HG02884 (cell line): ENCODE data around the gene ALOX15B.

ENCODE experiments used
- ATAC-seq: cut with Tn5 transposase; IDR thresholded peaks from one replicate; pipeline ENCODE4 v1.9.1; 2021; ENCODE audit warnings: mild to moderate bottlenecking, moderate library complexity; ENCODE audit not compliant: unreplicated experiment

Gene ALOX15B

DNA sequence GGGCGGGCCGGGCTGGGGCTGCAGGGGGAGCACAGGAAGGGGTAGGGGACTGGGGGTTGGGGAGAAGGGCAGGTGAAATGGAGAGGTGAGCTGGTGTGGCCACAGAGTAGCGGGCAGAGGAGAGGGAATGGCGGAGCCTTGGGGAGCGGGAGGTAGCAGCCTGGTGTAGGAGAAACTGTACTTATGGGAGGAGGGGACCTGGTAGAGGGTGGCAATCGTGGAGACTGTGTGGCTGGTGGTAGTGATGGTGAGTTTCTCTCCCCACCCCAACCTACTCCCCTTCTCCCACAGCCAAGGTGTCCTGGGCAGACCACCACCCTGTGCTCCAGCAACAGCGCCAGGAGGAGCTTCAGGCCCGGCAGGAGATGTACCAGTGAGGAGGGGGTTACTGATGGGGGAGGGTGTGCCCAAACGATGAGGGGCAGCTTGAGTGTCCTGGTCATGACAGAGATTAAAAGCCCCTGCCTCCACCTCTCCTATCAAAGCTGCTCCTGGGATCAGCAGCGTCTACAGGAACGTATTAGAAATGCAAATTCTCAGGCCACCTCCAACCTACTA lies 831 bp downstream of the ALOX15B start:
- no peak for ATAC-seq

DNA sequence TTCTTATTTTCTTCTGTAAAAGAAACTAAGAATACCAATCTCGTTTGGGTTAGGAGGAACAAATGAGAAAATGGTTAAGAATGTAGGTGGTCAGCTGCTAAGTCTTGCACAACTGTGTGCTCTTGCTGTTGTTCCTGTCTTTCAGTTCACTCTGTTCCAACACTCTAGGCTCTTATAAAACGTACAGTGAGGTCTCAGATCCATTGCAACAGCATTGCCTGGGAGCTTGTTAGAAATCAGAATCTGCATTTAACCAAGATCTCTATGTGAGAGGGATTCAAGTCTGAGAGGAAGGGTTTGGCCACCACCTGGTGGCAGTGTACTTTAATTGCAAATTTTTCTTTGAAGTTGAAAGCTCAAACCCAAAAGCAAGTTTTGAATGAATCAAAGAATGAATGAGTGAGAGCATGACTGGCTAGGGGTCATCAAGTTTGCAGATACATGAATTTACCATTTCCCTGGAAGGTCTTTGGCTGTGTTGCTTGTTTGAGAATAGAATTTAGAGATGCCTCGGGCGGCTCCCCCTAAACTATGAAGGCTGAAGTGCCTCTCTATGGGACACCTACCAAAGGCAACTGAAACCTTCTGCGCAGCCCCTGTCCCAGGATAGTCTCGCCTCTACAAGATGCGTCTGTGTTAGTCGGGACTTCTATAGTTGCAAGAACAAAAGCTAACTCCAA lies 2.5 kb downstream of the ALOX15B start:
- no peak for ATAC-seq

DNA sequence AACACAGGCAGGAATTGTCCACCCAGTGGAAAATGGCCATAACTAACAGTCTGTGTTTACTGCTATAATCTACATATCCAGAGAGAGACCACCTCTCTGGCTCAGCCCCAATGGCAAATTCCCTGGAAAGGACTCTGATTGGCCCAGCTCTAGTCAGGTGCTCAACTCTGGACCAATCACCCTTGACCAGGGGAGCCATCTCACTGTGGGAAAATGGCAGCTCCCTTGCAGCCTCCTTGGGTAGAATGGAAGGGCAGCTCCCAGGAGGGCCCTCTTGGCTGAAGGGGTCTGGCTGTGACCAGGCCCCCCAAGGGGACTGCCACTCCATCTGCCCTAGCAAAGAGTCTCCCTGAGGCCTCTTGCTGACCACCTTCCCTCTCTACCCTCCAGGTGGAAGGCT lies 3.1 kb downstream of the ALOX15B start:
- ATAC-seq, result no peak

DNA sequence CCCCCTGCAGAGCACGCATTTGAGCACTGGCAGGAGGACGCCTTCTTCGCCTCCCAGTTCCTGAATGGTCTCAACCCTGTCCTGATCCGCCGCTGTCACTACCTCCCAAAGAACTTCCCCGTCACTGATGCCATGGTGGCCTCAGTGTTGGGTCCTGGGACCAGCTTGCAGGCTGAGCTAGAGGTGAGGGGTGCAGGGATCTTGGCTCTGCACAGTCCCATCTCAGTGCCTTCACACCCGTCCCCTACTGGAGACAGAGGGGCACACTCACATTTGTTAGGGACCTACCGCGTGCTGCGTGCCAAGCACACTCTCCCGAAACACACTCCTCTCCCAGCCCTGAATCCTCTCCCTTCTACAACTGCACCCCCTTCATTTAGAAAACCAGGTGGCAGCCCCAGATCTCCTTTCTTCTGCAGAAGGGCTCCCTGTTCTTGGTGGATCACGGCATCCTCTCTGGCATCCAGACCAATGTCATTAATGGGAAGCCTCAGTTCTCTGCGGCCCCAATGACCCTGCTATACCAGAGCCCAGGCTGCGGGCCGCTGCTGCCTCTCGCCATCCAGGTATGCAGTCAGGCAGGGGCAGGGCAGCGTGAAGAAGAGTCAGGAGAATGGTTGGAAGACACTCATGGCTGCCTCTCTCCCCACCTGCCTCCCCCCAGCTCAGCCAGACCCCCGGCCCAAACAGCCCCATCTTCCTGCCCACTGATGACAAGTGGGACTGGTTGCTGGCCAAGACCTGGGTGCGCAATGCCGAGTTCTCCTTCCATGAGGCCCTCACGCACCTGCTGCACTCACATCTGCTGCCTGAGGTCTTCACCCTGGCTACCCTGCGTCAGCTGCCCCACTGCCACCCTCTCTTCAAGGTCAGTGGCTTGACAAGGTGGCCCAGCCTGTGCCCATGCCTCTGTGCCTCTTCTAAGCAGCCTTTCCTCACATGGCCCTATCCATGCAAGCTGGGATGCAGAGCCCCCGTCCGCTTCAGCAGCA lies 6.3 kb downstream of the ALOX15B start:
- ATAC-seq, result no peak

DNA sequence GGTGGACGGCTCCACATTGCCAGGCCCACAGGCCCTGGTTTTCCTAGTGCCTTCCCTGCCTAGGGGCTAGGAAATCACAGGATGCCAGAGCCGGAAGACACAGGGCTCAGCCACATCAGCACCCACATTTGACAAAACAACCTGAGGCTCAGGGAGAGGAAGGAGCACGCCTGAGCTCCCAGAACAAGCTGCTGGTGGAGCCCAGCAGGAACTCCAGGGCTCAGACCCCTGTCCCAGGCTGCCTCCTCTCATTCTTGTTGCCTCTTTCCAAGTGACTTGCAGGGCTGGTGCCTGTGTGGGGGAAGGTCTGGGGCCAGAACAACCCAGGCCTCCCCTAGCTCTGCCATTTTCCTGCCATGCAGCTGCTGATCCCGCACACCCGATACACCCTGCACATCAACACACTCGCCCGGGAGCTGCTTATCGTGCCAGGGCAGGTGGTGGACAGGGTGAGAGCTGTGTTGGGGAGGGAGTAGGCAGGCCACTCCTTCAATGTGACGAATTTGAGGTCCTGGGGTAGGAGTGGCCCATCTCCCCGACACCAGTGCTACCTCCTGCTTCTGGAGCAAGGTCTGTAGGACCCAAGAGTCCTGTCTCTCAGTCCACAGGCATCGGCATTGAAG lies 7.6 kb downstream of the ALOX15B start:
- no peak for ATAC-seq

DNA sequence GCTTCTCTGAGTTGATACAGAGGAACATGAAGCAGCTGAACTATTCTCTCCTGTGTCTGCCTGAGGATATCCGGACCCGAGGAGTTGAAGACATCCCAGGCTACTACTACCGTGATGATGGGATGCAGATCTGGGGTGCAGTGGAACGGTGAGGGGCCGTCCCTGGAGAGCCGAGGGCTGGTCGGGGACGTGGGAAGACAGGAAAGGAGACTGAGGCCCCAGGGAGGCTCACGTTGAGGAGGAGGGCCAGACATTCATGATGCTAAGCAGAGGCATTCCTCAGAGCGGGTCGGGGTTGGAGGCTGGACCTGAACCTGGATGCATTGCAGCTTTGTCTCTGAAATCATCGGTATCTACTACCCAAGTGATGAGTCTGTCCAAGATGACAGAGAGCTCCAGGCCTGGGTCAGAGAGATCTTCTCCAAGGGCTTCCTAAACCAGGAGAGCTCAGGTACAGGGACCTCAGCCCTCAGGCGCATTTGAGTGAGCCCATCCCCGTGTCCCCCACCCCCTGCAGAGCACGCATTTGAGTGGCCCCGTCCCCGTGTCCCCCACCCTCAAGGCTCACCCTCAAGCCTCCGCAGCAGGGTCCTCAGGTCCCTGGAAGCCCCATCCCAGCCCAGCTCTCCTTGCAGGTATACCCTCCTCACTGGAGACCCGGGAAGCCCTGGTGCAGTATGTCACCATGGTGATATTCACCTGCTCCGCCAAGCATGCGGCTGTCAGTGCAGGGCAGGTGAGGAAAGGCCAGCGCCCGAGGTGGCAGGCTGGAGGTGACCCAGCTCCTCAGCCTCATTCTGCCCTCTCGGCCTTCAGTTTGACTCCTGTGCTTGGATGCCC lies 8.3 kb downstream of the ALOX15B start:
- ATAC-seq, result no peak

DNA sequence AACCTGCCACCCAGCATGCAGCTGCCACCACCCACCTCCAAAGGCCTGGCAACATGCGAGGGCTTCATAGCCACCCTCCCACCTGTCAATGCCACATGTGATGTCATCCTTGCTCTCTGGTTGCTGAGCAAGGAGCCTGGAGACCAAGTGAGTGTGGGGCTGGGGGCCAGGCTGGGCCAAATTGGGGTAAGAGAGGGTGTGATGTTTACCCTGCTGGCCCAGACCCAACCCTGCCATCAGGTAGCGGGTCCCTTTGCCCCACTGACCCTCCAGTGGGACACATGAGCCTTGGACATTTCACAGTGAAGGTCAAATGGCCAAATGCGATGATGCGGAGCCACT lies 8.9 kb downstream of the ALOX15B start:
- ATAC-seq, result no peak

DNA sequence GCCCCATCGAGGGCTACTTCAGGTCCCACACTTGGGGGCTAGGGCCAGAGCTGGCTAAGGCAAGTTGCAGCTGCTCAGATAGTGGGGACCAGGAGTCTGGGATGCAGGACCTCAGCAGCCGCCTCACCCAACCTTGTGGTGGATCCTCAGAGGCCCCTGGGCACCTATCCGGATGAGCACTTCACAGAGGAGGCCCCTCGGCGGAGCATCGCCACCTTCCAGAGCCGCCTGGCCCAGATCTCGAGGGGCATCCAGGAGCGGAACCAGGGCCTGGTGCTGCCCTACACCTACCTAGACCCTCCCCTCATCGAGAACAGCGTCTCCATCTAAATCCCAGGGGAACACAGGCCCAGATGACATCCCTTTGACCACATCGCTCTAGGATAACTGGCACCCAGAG lies 9.4 kb downstream of the ALOX15B start:
- ATAC-seq, result no peak

DNA sequence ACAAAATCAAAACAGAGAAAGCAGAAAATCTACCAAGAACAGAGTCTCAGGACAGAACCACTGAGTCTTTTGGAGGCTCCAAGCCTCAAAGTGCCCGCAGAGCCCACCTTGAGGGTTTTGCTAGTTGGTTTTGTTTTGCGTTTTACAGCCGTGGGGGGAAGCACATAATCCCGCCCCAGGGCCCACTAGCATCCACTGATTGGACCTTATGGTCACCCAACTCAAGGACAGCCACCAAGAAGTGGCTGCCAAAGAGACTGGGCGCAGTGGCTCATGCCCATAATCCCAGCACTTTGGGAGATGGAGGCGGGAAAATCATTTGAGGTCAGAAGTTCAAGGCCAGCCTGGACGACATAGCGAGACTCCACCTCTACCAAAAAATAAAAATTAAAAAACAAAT lies 9.9 kb downstream of the ALOX15B start:
- no peak for ATAC-seq

DNA sequence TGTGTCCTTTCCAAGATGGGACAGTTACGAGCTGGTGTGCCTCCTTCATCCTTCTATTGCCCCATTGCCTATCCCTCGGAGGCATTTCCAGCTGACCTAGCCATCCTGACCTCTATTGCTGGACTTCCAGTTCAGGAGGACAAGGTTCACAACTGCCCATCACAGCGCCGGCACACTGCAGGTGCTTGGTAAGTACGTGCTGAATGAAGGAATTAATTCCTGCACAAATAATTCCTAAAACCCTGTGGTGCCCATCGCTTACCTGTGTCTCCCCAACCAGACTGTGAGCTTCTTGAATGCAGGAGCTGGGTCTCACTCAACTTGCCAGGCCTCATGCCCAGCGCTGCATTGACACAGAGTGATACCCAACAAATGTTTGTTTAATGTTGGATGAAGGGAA lies 13.0 kb downstream of the ALOX15B start:
- no peak for ATAC-seq

DNA sequence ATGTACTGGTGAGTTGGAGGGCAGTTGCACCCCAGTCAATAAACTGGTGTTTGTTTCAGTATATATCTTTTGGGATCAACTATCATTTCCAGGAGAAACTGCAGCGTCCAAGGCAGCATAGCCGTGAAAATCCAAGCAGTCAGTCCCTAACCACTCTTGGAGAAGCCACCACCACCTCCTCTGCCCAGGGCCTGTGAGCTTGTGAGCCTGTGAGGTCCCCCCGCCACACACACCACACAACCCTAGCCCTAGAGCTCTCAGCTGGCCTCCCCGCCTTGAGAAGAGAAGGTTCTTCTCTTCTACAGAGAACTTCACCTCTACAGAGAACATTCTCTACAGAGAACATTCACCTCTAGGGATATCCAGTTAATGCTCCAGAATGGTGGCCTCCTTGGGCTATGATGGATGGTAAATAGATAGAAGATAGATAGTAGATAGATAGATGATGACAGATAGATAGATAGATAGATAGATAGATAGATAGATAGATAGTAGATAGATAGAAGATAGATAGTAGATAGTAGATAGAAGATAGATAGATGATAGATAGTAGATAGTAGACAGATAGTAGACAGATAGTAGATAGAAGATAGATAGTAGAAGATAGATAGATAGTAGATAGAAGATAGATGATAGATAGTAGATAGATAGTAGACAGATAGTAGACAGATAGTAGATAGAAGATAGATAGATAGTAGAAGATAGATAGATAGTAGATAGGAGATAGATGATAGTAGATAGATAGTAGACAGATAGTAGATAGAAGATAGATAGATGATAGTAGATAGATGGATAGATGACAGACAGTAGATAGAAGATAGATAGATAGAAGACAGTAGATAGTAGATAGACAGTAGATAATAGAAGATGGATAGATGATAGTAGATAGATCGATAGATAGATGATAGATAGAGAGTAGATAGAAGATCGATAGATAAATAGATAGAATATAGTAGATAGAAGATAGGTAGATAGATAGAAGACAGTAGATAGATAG lies 13.7 kb downstream of the ALOX15B start:
- ATAC-seq, result no peak

DNA sequence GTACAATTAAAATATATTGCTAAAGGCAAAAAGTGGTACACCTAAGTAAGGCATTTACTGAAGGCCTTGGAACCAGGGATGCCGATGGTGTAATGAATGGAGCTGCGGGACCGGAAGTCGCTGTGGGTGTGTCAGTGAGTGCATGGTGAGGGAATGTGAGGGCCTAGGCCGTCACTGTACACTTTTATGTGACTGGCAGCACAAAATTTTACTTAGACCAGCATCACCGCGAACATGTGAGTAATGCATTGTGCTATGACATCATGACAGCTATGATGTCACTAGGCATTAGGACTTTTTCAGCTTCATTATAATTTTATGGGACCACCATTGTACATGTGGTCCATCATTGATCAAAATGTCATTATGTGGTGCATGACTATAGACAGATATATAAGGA lies 14.7 kb downstream of the ALOX15B start:
- ATAC-seq, result no peak

DNA sequence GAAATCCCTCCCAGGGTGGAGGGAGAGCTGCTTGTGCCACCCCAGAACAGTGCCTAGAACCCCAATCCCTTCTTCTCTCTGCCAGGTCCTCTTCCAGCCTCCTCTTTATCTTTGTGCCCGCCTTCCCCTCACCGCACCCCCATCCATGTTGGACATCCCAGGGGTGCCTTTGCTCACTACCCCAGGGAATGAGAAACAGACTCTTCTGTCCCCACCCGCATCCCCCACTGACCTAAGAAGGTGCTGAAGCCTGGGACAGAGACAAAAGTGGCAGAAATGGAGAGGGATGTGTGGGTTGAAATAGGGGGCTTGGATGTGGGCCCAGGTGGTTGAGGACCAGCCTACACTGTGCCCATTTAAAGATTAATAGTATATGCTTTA lies 17.0 kb downstream of the ALOX15B start:
- no peak for ATAC-seq

DNA sequence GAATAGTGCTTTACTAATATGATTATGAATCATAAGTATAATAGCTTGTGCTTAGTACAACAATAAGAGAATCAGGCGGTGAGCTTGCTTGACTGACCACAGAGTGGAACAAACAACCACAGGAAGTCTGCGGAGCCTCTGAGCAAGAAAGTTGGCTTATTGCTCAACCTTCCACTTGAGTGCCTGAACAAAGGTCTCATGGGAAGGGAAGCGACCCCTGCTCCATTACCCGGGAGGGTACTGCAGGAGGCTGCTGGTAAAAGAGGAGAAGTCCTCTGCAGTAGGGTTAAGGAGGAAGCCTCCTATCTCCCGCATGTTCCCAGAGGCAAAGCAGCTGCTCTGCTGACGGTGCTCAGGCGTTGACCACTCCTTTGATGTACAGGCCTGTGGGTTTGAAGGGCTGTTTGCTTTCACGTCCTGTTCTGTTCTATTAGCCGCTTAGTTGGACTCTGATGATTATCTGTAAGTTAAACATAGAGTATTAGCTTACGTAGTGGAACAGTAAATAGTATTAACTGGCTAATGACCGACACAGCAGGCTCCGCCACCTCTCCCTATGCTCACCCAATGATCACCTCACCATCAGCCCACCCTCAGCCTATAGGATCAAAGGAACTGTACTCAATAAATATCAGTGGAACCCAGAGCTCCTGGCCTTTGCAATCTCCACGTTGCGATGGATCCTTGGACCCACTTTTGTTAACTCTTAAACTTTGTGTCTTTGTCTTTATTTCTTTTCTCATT lies 17.5 kb downstream of the ALOX15B start:
- ATAC-seq, result no peak

DNA sequence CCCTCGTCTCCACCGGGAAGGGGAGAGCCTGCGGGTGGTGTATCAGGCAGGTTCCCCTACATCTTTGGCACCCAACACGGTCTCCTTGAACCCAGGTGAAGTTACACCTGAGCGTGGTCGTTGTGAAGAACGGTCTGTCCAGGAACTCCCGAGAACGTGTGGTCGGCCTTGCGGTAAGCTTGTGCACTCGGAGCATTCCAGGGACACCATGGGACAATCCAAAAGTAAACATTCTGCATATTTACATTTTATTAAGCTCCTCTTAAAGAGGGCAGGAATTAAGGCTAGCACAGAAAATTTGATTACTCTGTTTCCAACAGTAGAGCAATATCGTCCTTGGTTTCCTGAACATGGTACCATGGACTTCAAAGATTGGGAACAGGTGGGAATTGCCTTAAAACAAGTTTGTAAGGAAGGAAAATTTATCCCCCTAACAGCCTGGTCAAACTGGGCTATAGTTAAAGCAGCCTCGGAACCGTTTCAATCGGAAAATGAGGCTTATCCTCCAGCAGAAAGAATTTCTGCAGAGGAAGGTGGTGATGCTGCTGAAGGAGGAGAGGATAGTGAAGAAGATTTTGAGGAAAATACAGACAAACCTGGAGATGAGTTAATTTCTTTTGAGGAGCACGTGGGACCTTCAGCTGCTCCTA lies 18.2 kb downstream of the ALOX15B start:
- no peak for ATAC-seq

DNA sequence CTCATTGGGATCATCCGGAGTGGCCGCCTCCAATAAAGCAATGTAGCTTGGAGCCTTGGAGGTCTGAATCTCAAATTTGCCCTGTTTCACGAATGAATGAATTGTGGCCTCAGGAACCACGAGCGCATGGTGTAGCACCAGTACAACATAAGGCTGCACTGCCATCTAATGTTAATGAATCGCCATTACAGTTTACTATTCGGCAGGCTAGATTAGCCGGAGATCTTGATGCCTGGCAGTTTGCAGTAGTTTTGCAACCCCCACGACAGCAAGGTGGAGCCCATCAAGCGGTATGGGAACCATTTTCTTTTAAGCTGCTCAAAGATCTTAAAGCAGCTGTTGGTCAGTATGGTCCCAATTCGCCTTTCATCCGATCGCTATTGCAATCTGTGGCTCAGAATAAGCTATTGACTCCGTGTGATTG lies 18.8 kb downstream of the ALOX15B start:
- ATAC-seq, result no peak

DNA sequence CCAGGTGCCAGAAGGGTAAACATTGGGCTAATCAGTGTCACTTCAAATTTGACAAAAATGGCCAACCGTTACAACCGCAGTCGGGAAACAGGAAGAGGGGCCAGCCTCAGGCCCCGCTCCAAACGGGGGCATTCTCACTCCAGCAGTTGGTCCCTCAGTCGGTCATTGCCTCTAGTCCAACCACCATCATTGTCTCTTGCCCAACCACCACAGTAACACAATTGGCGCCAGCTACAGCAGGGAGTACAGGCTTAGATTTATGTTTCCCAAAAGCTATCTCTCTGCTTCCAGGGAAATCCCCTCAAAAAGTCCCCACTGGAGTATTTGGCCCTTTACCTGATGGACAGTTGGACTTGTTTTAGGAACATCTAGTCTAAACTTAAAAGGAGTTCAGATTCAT lies 20.3 kb downstream of the ALOX15B start:
- ATAC-seq, result no peak

DNA sequence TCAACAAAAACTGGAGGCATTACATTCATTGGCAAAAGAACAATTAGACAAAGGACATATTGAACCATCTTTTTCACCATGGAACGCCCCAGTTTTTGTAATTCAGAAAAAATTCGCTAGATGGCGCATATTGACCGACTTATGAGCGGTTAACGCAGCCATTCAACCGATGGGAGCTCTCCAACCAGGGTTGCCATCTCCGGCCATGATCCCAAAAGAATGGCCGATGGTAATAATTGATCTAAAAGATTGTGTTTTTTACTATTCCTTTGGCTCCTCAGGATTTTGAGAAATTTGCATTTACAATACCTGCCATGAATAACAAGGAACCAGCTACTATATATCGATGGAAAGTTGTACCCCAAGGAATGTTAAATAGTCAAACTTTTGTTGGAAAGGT lies 21.4 kb downstream of the ALOX15B start:
- ATAC-seq, result no peak
